GM23248 (cell line): ENCODE results near the gene NUBP2.

Experiments used
- EZH2 ChIP-seq: fragments of 200-600 bp; sonication (generic); IDR thresholded peaks from 2 replicates; pipeline ENCODE4 v1.6.1; 2018; ENCODE audit warnings: antibody characterized with exemption, mild to moderate bottlenecking; ENCODE audit not compliant: insufficient read depth, poor library complexity, severe bottlenecking
- EZH2phosphoT487 ChIP-seq: fragments of 200-600 bp; sonication (generic); IDR thresholded peaks from 2 replicates; pipeline ENCODE4 v1.6.1; 2018; ENCODE audit warnings: antibody characterized with exemption, moderate library complexity, mild to moderate bottlenecking, low read depth; ENCODE audit not compliant: insufficient read depth

- no peak for TF ChIP-seq EZH2
- no peak for TF ChIP-seq EZH2phosphoT487
These were observed 8.6 kb downstream of the NUBP2 start for GRCh38 chr16:1791256-1791942.
